ENCODE results near the gene MDM4.

MDM4 gene

GRCh38 chr1:204471687-204472086 is 44.5 kb upstream of the MDM4 start:
- no peak for DNase-seq (ENCODE audit: low spot score)
- ChIA-PET POLR2A (ENCODE audit: low non-redundant PET) (interaction anchor here (0.5 kb wide), 1 partner anchor 14 kb away, joined by 4 read pairs; no protein-coding TSS in a partner anchor), CTCF (interaction anchor here (0.6 to 0.7 kb wide), 2 partner anchors 314 to 742 kb away, joined by 3 to 5 read pairs; no protein-coding TSS in a partner anchor)
- TF ChIP-seq, protein P1, sequence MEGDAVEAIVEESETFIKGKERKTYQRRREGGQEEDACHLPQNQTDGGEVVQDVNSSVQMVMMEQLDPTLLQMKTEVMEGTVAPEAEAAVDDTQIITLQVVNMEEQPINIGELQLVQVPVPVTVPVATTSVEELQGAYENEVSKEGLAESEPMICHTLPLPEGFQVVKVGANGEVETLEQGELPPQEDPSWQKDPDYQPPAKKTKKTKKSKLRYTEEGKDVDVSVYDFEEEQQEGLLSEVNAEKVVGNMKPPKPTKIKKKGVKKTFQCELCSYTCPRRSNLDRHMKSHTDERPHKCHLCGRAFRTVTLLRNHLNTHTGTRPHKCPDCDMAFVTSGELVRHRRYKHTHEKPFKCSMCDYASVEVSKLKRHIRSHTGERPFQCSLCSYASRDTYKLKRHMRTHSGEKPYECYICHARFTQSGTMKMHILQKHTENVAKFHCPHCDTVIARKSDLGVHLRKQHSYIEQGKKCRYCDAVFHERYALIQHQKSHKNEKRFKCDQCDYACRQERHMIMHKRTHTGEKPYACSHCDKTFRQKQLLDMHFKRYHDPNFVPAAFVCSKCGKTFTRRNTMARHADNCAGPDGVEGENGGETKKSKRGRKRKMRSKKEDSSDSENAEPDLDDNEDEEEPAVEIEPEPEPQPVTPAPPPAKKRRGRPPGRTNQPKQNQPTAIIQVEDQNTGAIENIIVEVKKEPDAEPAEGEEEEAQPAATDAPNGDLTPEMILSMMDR (conservative IDR thresholded peaks at IDR 0.05; ENCODE audit: low read depth) = no peak
- no peak overlapping the region for H3K27ac ChIP-seq

DNA sequence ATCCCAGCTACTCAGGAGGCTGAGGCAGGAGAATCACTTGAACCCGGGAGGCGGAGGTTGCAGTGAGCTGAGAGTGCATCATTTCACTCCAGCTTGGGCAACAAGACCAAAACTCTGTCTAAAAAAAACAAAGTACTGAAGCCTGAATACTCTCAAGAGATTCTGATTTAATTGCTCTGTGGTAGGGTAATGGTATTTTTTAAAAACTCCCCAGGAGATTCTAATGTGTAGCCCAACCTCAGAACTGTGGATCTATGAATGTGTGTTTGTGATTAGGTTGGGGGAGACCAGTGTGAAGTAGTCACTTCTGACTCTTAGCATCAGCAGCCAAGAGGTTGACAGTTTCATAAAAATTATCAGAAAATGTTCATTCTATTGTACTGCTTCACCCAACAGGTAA is 43.5 kb upstream of the MDM4 start:
- ChIA-PET POLR2A (ENCODE audit: low non-redundant PET) (no interaction called here), CTCF (no interaction called here)
- H3K27ac ChIP-seq = no peak overlapping the region
- DNase-seq (ENCODE audit: low spot score) = no peak
- TF ChIP-seq, protein P1 (conservative IDR thresholded peaks at IDR 0.05; ENCODE audit: low read depth) = no peak

- ChIA-PET CTCF (no interaction called here), POLR2A (ENCODE audit: low non-redundant PET) (no interaction called here)
- TF ChIP-seq, protein P1 (conservative IDR thresholded peaks at IDR 0.05; ENCODE audit: low read depth) = no peak
- no peak overlapping the region for H3K27ac ChIP-seq
- DNase-seq (ENCODE audit: low spot score) = no peak
These were observed 42.7 kb upstream of the MDM4 start for GRCh38 chr1:204473400-204473965.

GRCh38 chr1:204475656-204476432 is 40.4 kb upstream of the MDM4 start:
- H3K27ac ChIP-seq = no peak overlapping the region
- POLR2A ChIA-PET (ENCODE audit: low non-redundant PET) = no interaction called here
- CTCF ChIA-PET = no interaction called here
- TF ChIP-seq, protein P1 (conservative IDR thresholded peaks at IDR 0.05; ENCODE audit: low read depth) = no peak
- no peak for DNase-seq (ENCODE audit: low spot score)

- DNase-seq (ENCODE audit: low spot score) = no peak
- TF ChIP-seq, protein P1 (conservative IDR thresholded peaks at IDR 0.05; ENCODE audit: low read depth) = no peak
- ChIA-PET POLR2A (ENCODE audit: low non-redundant PET) (no interaction called here), CTCF (interaction anchor here (3.7 kb wide), 1 partner anchor 45 kb away, joined by 22 read pairs; no protein-coding TSS in a partner anchor)
- H3K27ac ChIP-seq = no peak overlapping the region
These were observed 39.6 kb upstream of the MDM4 start for GRCh38 chr1:204476563-204476962.

DNA sequence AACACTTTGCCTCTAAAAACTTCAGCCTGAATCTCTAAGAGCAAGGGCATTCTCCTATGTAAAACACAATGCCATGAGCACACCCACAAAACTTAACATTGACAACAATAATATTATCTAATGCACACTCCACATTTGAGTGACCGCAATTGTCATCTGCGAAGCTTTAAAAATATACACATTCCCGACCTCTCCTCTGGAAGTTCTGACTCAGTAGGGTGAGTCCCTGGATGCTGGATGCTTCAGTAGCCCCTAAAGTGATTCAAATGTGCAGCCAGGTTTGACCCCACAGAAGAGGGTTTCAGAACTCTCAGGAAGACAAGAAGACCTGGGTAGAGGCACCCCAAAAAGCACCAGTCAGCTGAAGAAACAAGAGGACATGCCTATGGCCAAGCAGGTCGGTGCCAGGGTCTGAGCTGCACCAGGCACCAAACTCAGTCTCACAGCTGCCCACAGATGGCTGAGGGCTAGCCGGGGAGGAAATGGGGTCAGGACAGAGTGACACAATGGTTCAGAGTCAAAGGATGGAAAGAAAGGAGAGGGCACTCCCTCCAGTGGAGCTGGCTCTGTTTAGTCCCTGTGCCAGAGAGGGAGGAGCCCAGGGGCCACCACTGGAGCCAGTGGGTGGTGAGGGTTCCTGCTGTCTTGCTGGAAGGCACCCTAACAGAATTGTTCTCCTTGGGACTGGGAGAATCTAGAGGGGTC is 39.0 kb upstream of the MDM4 start:
- CTCF ChIA-PET = interaction anchor here (0.8 to 3.8 kb wide), 3 partner anchors 17 to 46 kb away, joined by 3 to 22 read pairs (median 14); no protein-coding TSS in a partner anchor
- no peak for DNase-seq (ENCODE audit: low spot score)
- H3K27ac ChIP-seq = no peak overlapping the region
- TF ChIP-seq, protein P1 (conservative IDR thresholded peaks at IDR 0.05; ENCODE audit: low read depth) = no peak
- POLR2A ChIA-PET (ENCODE audit: low non-redundant PET) = no interaction called here

All from RWPE1 (cell line).